GM23248 (cell line): ENCODE results near the gene CBX8. TPM values are rescaled to one million over a fixed set of nuclear protein-coding genes. Genes with fewer than 3 reads are reported as not detected.

Experiments used
- DNase-seq: peaks from one replicate; pipeline ENCODE4 v3.0.0-alpha.2; 2015
- H2AFZ ChIP-seq: fragments of 200-600 bp; sonication (generic); 2 replicates; pipeline ENCODE4 v1.6.1; 2016; ENCODE audit warnings: antibody characterized with exemption
- H3F3A ChIP-seq: fragments of 200-600 bp; sonication (generic); 2 replicates; pipeline ENCODE4 v1.6.1; 2016; ENCODE audit warnings: mild to moderate bottlenecking, antibody characterized with exemption, mixed run types; ENCODE audit not compliant: insufficient read depth
- H3K27ac ChIP-seq: fragments of 200-600 bp; sonication (generic); 2 replicates; pipeline ENCODE4 v1.5.1; 2016; ENCODE audit warnings: mild to moderate bottlenecking
- H3K27me3 ChIP-seq: fragments of 200-600 bp; sonication (generic); replicated peaks from 2 replicates; pipeline ENCODE4 v1.6.1; 2016; ENCODE audit warnings: mild to moderate bottlenecking; ENCODE audit not compliant: insufficient read depth
- H3K36me3 ChIP-seq: fragments of 200-600 bp; sonication (generic); 2 replicates; pipeline ENCODE4 v1.6.1; 2016; ENCODE audit warnings: low read depth, mild to moderate bottlenecking
- H3K4me1 ChIP-seq: fragments of 200-600 bp; sonication (generic); 2 replicates; pipeline ENCODE4 v1.6.1; 2016; ENCODE audit warnings: mild to moderate bottlenecking; ENCODE audit not compliant: insufficient read depth
- H3K4me2 ChIP-seq: fragments of 200-600 bp; sonication (generic); one replicate; pipeline ENCODE4 v1.6.1; 2016; ENCODE audit warnings: mild to moderate bottlenecking; ENCODE audit not compliant: unreplicated experiment
- H3K4me3 ChIP-seq: fragments of 200-600 bp; sonication (generic); 2 replicates; pipeline ENCODE4 v1.5.1; 2016; ENCODE audit warnings: mild to moderate bottlenecking
- H3K79me2 ChIP-seq: fragments of 200-600 bp; sonication (generic); 2 replicates; pipeline ENCODE4 v1.6.1; 2016; ENCODE audit warnings: mild to moderate bottlenecking; ENCODE audit not compliant: insufficient read depth
- H3K9ac ChIP-seq: fragments of 200-600 bp; sonication (generic); 2 replicates; pipeline ENCODE4 v1.6.1; 2016; ENCODE audit warnings: mild to moderate bottlenecking
- H3K9me2 ChIP-seq: fragments of 200-600 bp; sonication (generic); 2 replicates; pipeline ENCODE4 v1.6.1; 2016; ENCODE audit warnings: mixed run types, mild to moderate bottlenecking, moderate library complexity; ENCODE audit not compliant: insufficient read depth
- H3K9me3 ChIP-seq: fragments of 200-600 bp; sonication (generic); one replicate; pipeline ENCODE4 v1.6.1; 2017; ENCODE audit warnings: low read depth
- H4K20me1 ChIP-seq: fragments of 200-600 bp; sonication (generic); 2 replicates; pipeline ENCODE4 v1.6.0; 2016; ENCODE audit not compliant: insufficient read depth
- EZH2 ChIP-seq: fragments of 200-600 bp; sonication (generic); IDR thresholded peaks from 2 replicates; pipeline ENCODE4 v1.6.1; 2018; ENCODE audit warnings: antibody characterized with exemption, mild to moderate bottlenecking; ENCODE audit not compliant: insufficient read depth, poor library complexity, severe bottlenecking
- EZH2phosphoT487 ChIP-seq: fragments of 200-600 bp; sonication (generic); IDR thresholded peaks from 2 replicates; pipeline ENCODE4 v1.6.1; 2018; ENCODE audit warnings: antibody characterized with exemption, moderate library complexity, mild to moderate bottlenecking, low read depth; ENCODE audit not compliant: insufficient read depth
- WGBS, 2 experiments: methylation state at CpG; one replicate each; pipeline ENCODE4 v1.1.6; 2015 to 2017; ENCODE audit warnings: low lambda C conversion rate in 2 of 2, low coverage in 1 of 2; ENCODE audit errors: missing lambda C conversion rate in 2 of 2; 5-methylcytosine and 5-hydroxymethylcytosine counted together
- in situ Hi-C: fragments of 300-500 bp; cut with MboI; formaldehyde crosslinking; loops from 2 replicates; pipeline ENCODE4 v1.15.0; 2020
- polyA plus RNA-seq: library from polyadenylated mRNA; unstranded; fragments of >200 nt; fragmentation: Nextera tagmentation; extraction: Ambion mirVana; gene quantifications from 2 replicates; pipeline ENCODE4 v1.2.1, GENCODE V29; 2016
- total RNA-seq: library from RNA; depleted of rRNA; stranded (reverse); fragments of >200 nt; shearing (Covaris generic); gene quantifications from 2 replicates; pipeline ENCODE4 v1.2.3, GENCODE V29; 2014

Gene CBX8
- total and polyA plus RNA-seq, 2 experiments from 2014 or later = 3.9 to 5.9 TPM

DNA sequence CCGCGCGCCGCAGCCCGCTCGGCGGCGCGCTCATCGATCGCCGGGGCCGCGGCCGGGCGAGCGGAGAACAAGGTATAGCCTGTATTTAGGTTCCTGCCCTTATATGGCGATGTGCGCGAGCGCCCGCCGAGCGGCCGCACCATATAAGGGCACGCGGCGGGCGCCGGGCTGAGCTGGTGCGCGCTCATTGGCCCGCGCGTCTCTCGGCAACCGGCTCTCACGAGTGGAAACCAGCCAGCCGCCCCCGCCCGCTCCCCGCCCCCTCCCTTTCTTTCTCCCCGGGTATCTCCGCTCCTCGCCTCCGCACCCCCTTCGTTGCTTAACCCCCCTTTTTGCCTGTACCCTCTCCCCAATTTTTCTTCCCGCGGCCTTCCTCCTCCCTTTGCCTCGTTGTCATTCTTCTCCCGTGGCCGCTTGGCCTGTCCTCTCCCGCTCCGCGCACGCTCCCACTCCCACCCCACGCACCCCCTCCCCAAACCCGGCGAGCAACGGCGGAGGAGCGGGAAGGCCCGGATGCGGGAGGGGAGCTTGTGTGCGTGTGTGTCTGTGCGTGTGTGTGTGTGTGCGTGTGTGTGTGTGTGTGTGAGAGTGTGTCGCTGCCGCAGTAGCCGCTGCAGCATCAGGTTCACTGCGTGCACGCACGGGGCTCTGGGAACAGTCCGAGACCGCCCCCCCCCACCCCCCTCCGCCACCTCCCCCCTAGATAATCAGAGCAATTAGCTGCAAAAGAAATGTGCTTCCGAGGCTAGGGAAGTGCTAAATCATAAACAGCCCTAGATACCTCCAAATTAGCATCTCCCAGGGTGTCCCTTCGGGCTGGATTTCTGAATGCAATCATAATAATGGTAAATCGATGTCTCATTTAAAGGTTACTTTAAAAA, 13.5 kb upstream of the CBX8 start:
- H3K4me1 ChIP-seq = no peaks in the 10 kb centered on the region
- no peak overlapping the region for H3K4me3 ChIP-seq

DNA sequence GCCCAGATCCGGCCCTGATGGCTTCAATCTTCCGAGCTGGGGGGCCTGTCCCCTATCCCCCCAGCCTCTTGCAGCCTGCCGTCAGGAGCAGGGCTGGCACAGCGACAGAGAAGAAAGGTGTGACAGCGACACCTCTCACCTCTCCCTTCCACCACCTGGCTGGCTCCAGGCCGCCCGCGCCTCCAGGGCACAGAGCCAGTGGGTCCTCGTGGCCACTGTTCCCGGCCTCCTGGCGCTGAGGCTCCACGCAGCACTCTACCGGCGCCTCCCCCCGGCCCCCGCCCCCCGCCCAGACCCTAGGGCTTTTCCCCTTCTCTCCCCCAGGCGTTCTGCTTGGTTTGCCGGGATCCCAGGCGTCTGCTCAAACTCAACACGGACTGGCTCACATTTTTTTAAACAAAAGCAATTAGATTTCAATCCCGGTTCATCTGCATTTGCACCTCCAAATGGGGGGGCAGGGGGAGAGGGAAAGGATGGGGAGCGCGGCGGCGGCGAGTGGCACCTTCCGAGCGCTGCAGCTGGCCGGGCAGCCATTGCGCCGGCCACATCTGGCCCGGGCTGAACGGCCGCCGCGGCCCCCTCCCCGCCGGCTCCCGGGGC, 12.8 kb upstream of the CBX8 start:
- H3K9me3 ChIP-seq = no peaks in the 10 kb centered on the region
- TF ChIP-seq EZH2phosphoT487 (no peak), EZH2 (no peak)
- H3K79me2 ChIP-seq = no peaks in the 10 kb centered on the region
- no peak overlapping the region for H2AFZ ChIP-seq
- no peak overlapping the region for H3K27ac ChIP-seq
- H3K4me2 ChIP-seq = no peak overlapping the region
- peaks cover 81% of the 10 kb centered on the region for H3K27me3 ChIP-seq
- no peaks in the 10 kb centered on the region for H3F3A ChIP-seq
- no peaks in the 10 kb centered on the region for H3K36me3 ChIP-seq
- H3K9me2 ChIP-seq = no peaks in the 10 kb centered on the region
- H3K4me1 ChIP-seq = no peaks in the 10 kb centered on the region
- DNase-seq = no peak
- no peak overlapping the region for H3K4me3 ChIP-seq
- in situ Hi-C loops = no loop called here
- no peaks in the 10 kb centered on the region for H4K20me1 ChIP-seq
- WGBS, 2 experiments = 6 to 18% methylated on average over 11 to 38 of the region's 40 CpGs
- H3K9ac ChIP-seq = no peak overlapping the region

More for the DNA sequence above, 13.5 kb upstream of the CBX8 start:
- no peak for TF ChIP-seq EZH2phosphoT487
- no peak for TF ChIP-seq EZH2
- no peak overlapping the region for H3K4me2 ChIP-seq
- peaks cover 78% of the 10 kb centered on the region for H3K27me3 ChIP-seq
- no peak overlapping the region for H3K9ac ChIP-seq
- no peaks in the 10 kb centered on the region for H3F3A ChIP-seq
- no peaks in the 10 kb centered on the region for H3K79me2 ChIP-seq
- H3K36me3 ChIP-seq = no peaks in the 10 kb centered on the region
- no peak overlapping the region for H2AFZ ChIP-seq
- in situ Hi-C loops = no loop called here
- peak; percentile 86 for DNase-seq
- WGBS, 2 experiments = 2% methylated on average over 12 to 79 of the region's 79 CpGs
- no peaks in the 10 kb centered on the region for H3K9me3 ChIP-seq
- H3K27ac ChIP-seq = no peak overlapping the region
- H3K9me2 ChIP-seq = no peaks in the 10 kb centered on the region
- no peaks in the 10 kb centered on the region for H4K20me1 ChIP-seq

DNA sequence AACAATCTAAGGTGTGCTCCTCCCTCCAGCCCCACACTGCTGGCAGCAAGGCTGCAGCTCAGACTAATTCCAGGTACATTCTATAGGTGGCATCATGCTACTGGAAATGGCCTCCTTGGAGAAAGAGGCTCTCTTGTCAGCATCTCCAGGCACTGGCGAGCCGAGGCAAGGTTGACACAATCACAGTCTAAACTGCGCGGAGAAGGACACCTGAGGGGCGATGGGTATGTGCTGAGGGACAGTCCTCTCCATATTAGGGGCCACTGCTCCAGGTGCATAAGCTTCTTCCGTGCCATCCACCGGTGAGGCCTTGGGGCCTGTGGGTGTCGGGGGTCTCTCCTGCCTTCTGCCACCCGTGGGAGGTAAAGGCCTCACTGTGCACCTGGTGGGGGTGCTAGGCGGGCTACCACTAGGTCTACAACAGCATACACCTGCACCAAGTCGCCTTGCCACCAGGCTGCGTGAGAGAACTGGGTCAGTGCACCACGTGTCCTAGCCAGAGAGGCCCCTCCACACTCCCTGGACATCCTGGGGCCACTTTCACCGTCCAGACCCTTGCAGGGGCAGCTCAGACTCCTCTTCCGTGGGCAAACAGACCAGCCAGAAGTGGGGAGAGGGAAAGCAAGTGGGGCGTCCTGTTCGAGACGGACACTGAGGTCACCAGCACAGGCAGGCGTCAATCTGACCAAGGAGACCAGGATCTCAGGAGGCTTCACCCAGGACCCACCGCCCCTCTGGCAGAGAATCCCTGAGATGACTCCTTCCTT, 12.1 kb upstream of the CBX8 start:
- no peak overlapping the region for H2AFZ ChIP-seq
- H3K9me3 ChIP-seq = no peaks in the 10 kb centered on the region
- no peaks in the 10 kb centered on the region for H3K9me2 ChIP-seq
- TF ChIP-seq EZH2phosphoT487 (no peak), EZH2 (no peak)
- in situ Hi-C loops = no loop called here
- 14 to 26% methylated on average over 19 to 20 of the region's 20 CpGs for WGBS, 2 experiments
- no peak overlapping the region for H3K9ac ChIP-seq
- no peak overlapping the region for H3K4me2 ChIP-seq
- no peak overlapping the region for H3K4me3 ChIP-seq
- H3K79me2 ChIP-seq = no peaks in the 10 kb centered on the region
- no peaks in the 10 kb centered on the region for H3F3A ChIP-seq
- DNase-seq = no peak
- H4K20me1 ChIP-seq = no peaks in the 10 kb centered on the region
- no peaks in the 10 kb centered on the region for H3K4me1 ChIP-seq
- peaks cover 80% of the 10 kb centered on the region for H3K27me3 ChIP-seq
- H3K27ac ChIP-seq = no peak overlapping the region
- no peaks in the 10 kb centered on the region for H3K36me3 ChIP-seq
